Pancreas (tissue), 10 donors: ENCODE data around the gene UBALD1. TPM values are rescaled to one million over a fixed set of nuclear protein-coding genes. Genes with fewer than 3 reads are reported as not detected.

Source experiments
- ATAC-seq, 4 donors: fragments of 200-7000 bp; cut with Tn5 transposase; one replicate each; pipeline versions ENCODE4 v1.8.0 to v1.9.1; 2020; ENCODE audit warnings: mild to moderate bottlenecking in 4 of 4, moderate library complexity in 4 of 4
- DNase-seq, 6 donors: peaks; one replicate each; pipeline ENCODE4 v3.0.0-alpha.2; 2020
- FAIRE-seq: peaks from 2 replicates; lab custom pipeline; 2012; peaks lifted over from hg19 to GRCh38; lab: Jason Lieb, UNC
- H3K27ac ChIP-seq, 4 donors: fragments of 200-600 bp; sonication (generic); 1 replicate in 3 of 4; 2 replicates in 1 of 4; pipeline versions ENCODE4 v1.5.0 to v1.8.0; 2020
- H3K27me3 ChIP-seq, 4 donors: fragments of 200-600 bp; one replicate each; pipeline ENCODE4 v1.8.0; 2021
- H3K36me3 ChIP-seq, 3 donors: fragments of 200-600 bp; sonication (generic) in 1 of 3; one replicate each; pipeline versions ENCODE4 v1.5.0 to v1.8.0; 2020 to 2021
- H3K4me1 ChIP-seq, 3 donors: fragments of 200-600 bp; one replicate each; pipeline ENCODE4 v1.8.0; 2021
- H3K4me3 ChIP-seq, 4 donors: fragments of 200-600 bp; sonication (generic) in 2 of 4; one replicate each; pipeline versions ENCODE4 v1.5.0 to v1.8.0; 2020 to 2021
- H3K9me3 ChIP-seq, 4 donors: fragments of 200-600 bp; one replicate each; pipeline ENCODE4 v1.8.0; 2021
- CTCF ChIP-seq, 4 donors: fragments of 200-600 bp; sonication (generic) in 3 of 4; IDR thresholded peaks; one replicate each; pipeline versions ENCODE4 v1.5.0 to v1.8.0; 2021; ENCODE audit warnings: antibody characterized with exemption in 4 of 4
- WGBS, 2 donors: extraction: QIAGEN DNeasy Blood & Tissue Kit; methylation state at CpG; one replicate each; pipeline ENCODE4 v1.1.7; 2013; 5-methylcytosine and 5-hydroxymethylcytosine counted together
- intact Hi-C, 3 donors: fragments of 100-400 bp; cut with DNase I; formaldehyde crosslinking; loops; one replicate each; pipeline versions ENCODE4 v1.11.1 to v1.14.2; 2022
- polyA plus RNA-seq, 2 donors: library from polyadenylated mRNA; stranded (reverse); fragments of 200-250 nt; gene quantifications; one replicate each; pipeline ENCODE4 v1.2.3, GENCODE V29; 2013
- total RNA-seq, 6 donors: library from RNA; stranded (reverse); fragmentation: NEBNext Ultra II Directional in 4 of 6; extraction: Animal tissue kit (Norgen Biotek cat#: 25700) in 4 of 6; gene quantifications; one replicate each; pipeline versions ENCODE4 v1.2.1 to v1.2.4, GENCODE V29; 2021 to 2023
- donor health status: healthy with polysubstance abuse.
- donor health status: DM: no; HTN: no; CAD: no; lungs with moderate emphysema.
- donor health status: DM: no; HTN: no; CAD: no.
- donor health status: control.
- donor health status: control.
- donor health status: Bipolar disorder and iron deficiency.
- donor health status: DM: yes; HTN: yes; CAD: no.
- donor health status: DM: no; HTN: no; CAD: no.
- donor health status: DM: no; HTN: no; CAD: no.
- donor health status: DM: yes; HTN: yes; CAD: no.

Gene UBALD1
- total and polyA plus RNA-seq, 8 donors: 9.1 to 42.5 (median 17.1) TPM

- intact Hi-C loops: loop anchor here in 1 of 3 donors (10.0 kb wide), 1 partner anchor 341 kb away; the partner anchor contains the start of gene SEC14L5
- no peak for TF ChIP-seq CTCF (IDR thresholded peaks at IDR 0.05)
- peak overlapping the region; percentile 84 to 97 (median 91) for H3K4me3 ChIP-seq
- peak in 5 of 6 donors; percentile 47 to 84 (median 67) for DNase-seq
- H3K27me3 ChIP-seq: no peaks in the 10 kb centered on the region
- peak overlapping the region; percentile 71 to 98 (median 89) for H3K27ac ChIP-seq
- H3K4me1 ChIP-seq: peaks cover 17 to 23% (median 18%) of the 10 kb centered on the region in 3 donors
- no peak for FAIRE-seq
- ATAC-seq: peak in 1 of 4 donors; percentile 1
- no peaks in the 10 kb centered on the region for H3K9me3 ChIP-seq
- H3K36me3 ChIP-seq: peaks cover 0 to 7% (median 7%) of the 10 kb centered on the region in 3 donors
- 1% methylated on average over 71 to 92 of the region's 92 CpGs for WGBS, 2 donors
These were observed 785 bp downstream of the UBALD1 start for GRCh38 chr16:4613636-4614570.

GRCh38 chr16:4612977-4613635 lies 1.6 kb downstream of the UBALD1 start:
- peak overlapping the region; percentile 84 to 97 (median 91) for H3K4me3 ChIP-seq

GRCh38 chr16:4612474-4612931 lies 2.2 kb downstream of the UBALD1 start:
- Histone ChIP-seq H3K27ac (no peak overlapping the region), H3K27me3 (no peaks in the 10 kb centered on the region), H3K36me3 (peaks cover 0 to 11% (median 7%) of the 10 kb centered on the region in 3 donors), H3K9me3 (no peaks in the 10 kb centered on the region), H3K4me3 (no peak overlapping the region), H3K4me1 (peaks cover 5 to 15% (median 13%) of the 10 kb centered on the region in 3 donors)
- FAIRE-seq: no peak
- 90 to 96% methylated on average over 7 of the region's 7 CpGs for WGBS, 2 donors
- intact Hi-C loops: loop anchor here in 1 of 3 donors (10.0 kb wide), 1 partner anchor 342 kb away; the partner anchor contains the start of gene SEC14L5
- TF ChIP-seq CTCF (IDR thresholded peaks at IDR 0.05): no peak
- DNase-seq: no peak
- ATAC-seq: no peak

More at GRCh38 chr16:4612977-4613635, 1.6 kb downstream of the UBALD1 start:
- H3K36me3 ChIP-seq: peaks cover 0 to 11% (median 7%) of the 10 kb centered on the region in 3 donors
- 35 to 36% methylated on average over 13 to 14 of the region's 14 CpGs for WGBS, 2 donors
- peaks cover 10 to 17% (median 15%) of the 10 kb centered on the region in 3 donors for H3K4me1 ChIP-seq
- ATAC-seq (no peak), DNase-seq (no peak), FAIRE-seq (no peak)
- no peak overlapping the region for H3K27ac ChIP-seq
- H3K9me3 ChIP-seq: no peaks in the 10 kb centered on the region
- intact Hi-C loops: loop anchor here in 1 of 3 donors (10.0 kb wide), 1 partner anchor 342 kb away; the partner anchor contains the start of gene SEC14L5
- no peak for TF ChIP-seq CTCF (IDR thresholded peaks at IDR 0.05)
- H3K27me3 ChIP-seq: no peaks in the 10 kb centered on the region

GRCh38 chr16:4611337-4612021 lies 3.2 kb downstream of the UBALD1 start:
- TF ChIP-seq CTCF (IDR thresholded peaks at IDR 0.05): no peak
- WGBS, 2 donors: 87 to 91% methylated on average over 22 of the region's 22 CpGs
- H3K4me3 ChIP-seq: no peak overlapping the region
- intact Hi-C loops: loop anchor here in 1 of 3 donors (10.0 kb wide), 1 partner anchor 343 kb away; the partner anchor contains the start of gene SEC14L5
- H3K9me3 ChIP-seq: no peaks in the 10 kb centered on the region
- DNase-seq (peak in 2 of 6 donors; percentile 42 to 71), FAIRE-seq (no peak), ATAC-seq (no peak)
- peaks cover 0 to 11% (median 7%) of the 10 kb centered on the region in 3 donors for H3K36me3 ChIP-seq
- H3K27ac ChIP-seq: no peak overlapping the region
- peaks cover 5 to 11% (median 10%) of the 10 kb centered on the region in 3 donors for H3K4me1 ChIP-seq
- no peaks in the 10 kb centered on the region for H3K27me3 ChIP-seq
